ENCODE data around the gene CDYL2.

The CDYL2 gene

DNA sequence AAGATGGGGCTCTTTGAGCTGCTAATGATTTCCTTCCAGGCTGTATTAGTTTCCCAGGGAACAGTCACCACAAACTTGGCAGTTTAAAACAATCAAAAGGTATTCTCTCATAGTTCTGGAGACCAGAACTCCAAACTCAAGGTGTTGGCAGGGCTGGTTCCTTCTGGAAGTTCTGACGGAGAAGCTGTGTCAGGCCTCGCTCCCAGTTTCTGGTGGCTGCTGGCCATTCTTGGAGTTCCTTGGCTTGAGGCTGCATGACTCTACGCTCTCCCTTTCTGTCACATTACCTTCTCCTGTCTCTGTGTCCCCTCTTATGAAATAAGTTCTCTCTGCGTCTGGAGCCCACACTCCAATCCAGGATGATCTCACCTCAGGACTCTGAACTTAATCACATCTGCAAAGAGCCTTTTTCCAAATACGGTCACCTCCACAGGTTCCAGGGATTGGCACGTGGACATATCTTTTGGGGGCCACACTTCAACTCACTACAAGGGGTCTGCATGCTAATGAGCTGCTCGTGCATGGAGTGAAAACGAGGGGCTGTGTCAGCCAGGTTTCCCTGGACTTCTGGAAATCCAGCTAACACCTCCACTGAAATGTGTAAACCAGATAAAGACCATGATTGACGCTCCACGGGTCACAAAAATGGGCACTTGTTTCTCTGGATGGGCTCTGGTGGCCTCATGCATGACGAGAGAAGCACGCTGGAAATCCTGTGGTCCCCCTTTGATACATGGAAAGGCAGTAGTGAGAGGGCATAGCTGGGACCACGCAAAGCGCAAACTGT is 185.3 kb downstream of the CDYL2 start:
- DNase-seq, result no peak

- DNase-seq, result no peak
Measured at GRCh38 chr16:80616362-80616761, 188.0 kb downstream of the CDYL2 start.

- DNase-seq, result no peak
Measured at GRCh38 chr16:80615735-80616134, 188.7 kb downstream of the CDYL2 start.

DNA sequence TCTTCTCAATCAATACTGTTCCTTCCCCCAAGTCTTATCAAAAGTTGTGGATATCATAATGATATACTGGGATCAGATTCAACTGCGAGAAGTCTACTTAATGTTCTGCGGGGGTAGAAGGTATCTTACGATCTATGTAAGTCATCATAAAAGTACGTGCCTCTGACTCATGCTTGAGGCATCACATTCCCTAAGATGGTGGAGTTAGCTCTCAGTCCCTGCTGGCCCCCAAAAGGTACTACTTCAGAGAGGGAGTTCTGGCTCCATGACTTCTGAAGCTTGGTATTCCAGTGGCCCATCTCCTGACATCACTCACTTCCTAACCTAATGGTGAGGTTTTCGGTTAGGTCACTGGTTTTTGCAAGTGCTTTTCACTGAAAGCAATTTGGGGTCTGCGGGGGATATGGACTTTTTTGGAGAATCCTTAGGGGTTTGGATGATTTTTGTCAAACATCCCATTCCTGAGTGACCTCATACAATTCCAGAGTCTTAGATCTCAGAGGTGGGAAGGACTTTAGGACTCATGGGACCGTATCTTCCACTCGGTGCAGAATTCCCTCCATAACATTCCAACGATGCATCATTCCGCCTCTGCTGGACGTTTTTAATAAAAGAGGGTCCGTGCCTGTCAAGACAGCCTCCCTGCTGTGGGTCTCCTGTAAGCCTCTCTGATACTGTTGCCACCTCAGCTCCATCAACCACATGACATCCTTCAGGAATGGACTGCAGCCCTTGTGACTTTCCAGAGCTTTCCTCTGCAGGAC is 189.3 kb downstream of the CDYL2 start:
- no peak for DNase-seq

GRCh38 chr16:80612461-80613017 is 191.9 kb downstream of the CDYL2 start:
- DNase-seq, result no peak

DNA sequence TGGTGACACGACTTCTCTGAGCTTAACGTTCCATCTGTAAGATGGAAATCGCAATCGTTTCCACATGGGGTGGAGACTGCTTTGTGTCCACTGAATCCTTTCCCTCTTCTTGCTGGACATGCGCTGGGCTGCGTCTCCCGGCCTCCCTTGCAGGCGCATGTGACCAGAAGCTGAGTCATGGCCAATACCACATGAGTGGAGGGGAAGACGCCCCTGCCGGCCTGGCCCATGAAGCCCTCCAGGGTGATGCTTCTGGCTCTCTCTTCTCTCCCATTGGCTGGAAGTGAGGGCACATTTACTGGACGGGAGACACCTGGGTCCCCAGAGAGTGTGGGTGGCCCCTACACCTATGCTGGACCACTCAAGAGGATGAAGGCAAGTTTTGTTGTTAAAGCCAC is 192.5 kb downstream of the CDYL2 start:
- DNase-seq, result no peak

DNA sequence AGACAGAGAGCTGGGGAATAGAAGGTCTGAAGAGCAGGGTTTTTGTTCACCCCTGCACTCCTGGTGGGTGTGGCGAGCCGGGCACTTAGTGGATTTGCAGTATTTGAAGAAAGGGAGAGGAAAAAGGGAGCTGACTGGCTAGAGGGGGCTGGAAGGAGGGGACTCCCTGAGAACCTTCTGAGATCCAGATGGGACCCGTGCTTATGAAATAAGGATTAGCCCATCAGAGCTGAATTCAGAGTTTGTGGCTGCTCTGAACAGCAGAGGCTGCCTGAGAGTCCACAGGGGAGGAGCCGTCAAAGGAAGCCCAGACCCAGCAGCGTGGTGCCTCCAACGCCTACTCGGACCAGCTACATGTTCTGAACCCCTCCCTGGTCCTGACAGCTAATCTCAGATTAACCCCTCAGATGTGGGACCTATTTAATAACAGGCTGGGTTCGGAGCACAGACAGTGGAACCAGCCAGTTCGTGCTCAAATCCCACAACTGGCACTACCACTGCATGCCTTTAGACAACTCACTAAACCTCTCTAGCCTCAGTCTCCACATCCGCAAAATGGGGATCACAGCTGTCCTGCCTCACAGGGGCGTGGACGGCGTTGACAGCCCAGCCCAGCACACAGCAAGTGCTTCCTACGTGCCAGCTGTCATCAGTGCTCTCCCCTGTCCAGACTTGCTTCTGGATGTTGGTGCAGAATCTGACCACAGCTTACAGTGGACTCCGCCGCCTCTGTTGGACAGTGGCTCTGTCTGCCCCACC is 193.0 kb downstream of the CDYL2 start:
- DNase-seq, result no peak

DNA sequence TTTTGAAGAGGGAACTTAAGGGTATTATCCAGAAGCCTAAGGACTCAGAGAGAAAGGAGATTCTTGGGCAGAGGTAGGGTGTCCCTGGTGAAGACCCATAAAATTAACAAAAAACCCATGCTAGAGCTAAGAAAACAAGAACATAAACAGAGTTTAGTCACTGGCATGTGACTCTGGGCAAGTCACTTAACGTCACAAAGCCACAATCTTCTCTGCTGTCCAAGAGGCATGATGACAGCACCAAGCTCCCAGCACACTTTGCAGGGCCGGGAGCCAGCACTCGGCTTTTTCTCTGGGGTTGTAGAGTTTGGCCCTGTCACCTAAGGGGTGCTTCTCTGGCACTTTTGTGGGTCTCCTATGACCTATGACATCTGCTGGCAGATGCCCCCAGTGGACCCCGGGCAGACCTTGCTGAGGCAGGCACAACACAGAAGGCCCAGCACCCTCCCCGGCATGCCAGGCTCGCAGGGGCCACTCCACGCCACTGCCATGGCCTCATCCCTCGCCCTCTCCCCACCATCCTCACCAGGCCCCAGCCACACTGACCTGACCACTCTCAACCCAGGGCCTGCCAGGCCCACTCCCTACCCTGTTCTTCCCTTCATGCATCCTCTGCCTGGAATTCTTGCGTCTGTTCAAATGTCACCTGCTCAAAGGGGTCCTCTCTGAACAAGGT is 193.8 kb downstream of the CDYL2 start:
- no peak for DNase-seq

GRCh38 chr16:80608946-80609345 is 195.5 kb downstream of the CDYL2 start:
- DNase-seq, result no peak

GRCh38 chr16:80607204-80607603 is 197.2 kb downstream of the CDYL2 start:
- DNase-seq, result no peak

- DNase-seq, result no peak
Measured at GRCh38 chr16:80606221-80606766, 198.1 kb downstream of the CDYL2 start.

- DNase-seq, result no peak
Measured at GRCh38 chr16:80604600-80605355, 199.6 kb downstream of the CDYL2 start.

DNA sequence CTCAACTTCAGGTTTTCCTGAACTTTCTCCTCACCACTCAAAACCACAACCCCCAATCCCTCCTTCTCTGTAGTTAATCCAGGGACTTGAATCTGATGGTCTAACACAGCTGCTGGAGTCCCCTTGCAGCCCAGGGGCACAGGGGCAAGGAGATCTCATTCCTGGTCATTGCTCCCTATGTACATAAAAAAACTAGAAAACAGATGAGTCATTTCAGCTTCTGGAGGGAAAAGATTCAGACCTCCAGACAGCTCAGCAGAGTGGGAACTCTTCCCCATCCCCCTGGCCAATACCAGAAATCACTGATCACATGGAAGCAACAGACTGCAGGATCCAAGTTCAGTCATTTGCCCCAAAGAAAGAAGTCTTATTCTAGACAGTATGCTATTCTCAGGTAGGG is 201.5 kb downstream of the CDYL2 start:
- DNase-seq, result no peak

- DNase-seq, result no peak
Measured at GRCh38 chr16:80601182-80601581, 203.2 kb downstream of the CDYL2 start.

- no peak for DNase-seq
Measured at GRCh38 chr16:80599466-80599865, 204.9 kb downstream of the CDYL2 start.

DNA sequence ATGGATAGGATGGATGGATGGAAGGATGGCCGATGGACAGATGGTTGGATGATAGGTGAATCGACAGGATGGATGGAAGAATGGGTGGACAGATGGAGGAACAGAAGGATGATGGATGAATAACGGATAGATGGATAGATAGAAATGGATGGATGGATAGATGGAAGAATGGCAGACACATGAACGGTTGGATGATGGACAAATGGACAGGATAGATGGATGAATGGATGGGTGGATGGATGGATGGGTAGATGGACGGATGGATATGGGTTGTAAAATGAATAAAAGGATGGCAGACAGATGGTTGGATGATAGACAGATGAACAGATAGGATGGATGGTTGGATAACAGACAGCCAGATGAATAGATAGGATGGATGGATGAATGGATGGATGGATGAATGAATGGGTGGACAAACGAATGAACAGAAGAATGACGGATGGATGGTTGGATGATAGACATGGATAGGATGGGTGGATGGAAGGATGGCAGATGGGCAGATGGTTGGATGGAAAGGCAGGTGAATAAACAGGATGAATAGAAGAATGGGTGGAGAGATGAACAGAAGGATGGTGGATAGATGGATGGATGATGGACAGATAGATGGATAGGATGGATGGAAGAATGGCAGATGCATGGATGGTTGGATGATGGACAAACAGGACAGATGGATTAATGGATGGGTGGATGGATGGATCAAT is 207.7 kb downstream of the CDYL2 start:
- DNase-seq, result no peak

DNA sequence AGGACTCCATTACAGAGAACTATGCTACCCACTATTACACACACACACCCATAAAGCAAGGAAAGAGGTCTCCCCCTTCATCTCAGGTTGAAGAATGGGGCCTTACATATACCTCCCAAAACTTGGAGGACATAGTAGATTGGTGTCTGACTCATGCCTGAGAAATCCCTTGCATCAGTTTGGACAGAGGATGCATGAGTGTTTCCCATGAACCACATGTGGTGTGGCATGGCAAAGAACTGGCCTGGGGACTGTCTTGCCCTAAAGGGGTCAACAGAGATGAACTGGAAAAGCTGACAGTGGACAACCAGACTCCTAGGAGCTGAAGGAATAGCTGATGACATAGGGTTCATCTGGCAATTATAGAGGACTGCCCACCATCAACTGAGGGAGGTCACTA is 209.6 kb downstream of the CDYL2 start:
- no peak for DNase-seq

GRCh38 chr16:80592273-80592672 is 212.1 kb downstream of the CDYL2 start:
- DNase-seq, result no peak

DNA sequence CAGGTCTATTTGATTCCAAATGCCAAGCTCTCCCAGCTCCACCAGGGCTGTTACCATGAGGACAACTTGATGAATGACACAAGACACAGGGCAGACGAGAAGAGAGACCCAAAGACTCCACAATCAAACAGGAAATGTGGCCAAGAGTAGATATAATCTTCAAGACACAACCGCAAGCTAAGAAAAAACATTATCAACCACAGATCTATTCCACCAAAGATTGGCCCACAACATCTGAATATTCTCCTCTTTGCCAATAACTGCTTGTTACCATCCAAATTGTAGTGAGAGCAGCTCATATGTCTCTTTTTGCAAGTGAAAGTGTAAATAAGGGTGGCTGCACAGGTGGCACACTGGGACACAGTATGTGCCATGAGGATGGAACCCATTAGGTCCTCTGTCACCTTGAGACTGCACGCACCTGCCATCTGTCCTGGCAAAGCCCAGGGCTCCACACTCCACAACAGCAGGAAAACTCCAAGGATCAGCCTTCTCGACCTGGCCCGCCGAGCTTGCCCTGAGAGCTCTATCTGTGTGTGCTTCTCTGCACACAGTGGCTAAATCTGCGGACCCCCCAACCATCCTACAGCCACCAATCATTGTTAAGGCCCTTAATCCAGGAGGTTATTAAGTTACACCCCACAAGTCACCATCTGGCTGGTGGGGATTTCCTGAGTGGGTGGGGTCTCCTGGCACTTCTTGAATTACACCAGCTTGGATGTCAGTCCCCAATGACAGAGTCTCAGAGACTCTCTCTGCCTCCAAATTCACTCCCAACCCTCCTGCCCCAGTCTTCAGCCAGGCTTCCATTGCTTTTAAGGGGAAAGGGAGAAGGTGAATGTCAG is 213.1 kb downstream of the CDYL2 start:
- no peak for DNase-seq

GRCh38 chr16:80587071-80587470 is 217.3 kb downstream of the CDYL2 start:
- DNase-seq, result no peak

Measured in NCI-H345 (cell line).